Mononuclear cell (primary cell): ENCODE measurements around the gene CCDC32. TPM values are rescaled to one million over a fixed set of nuclear protein-coding genes. Genes with fewer than 3 reads are reported as not detected.
"Not testable (repeated sequence)": the region's sequence is repeated elsewhere in the genome, so short reads cannot be mapped to it uniquely, and the experiment has no call there.

Experiments used
- H3K27me3 ChIP-seq: 2 replicates; pipeline ENCODE4 v1.6.0; 2011; ENCODE audit warnings: low read length, control low read depth; ENCODE audit not compliant: insufficient read depth
- H3K4me1 ChIP-seq: 2 replicates; pipeline ENCODE4 v1.5.1; 2011; ENCODE audit warnings: mild to moderate bottlenecking, low read length, control low read depth; ENCODE audit not compliant: insufficient read depth
- H3K4me3 ChIP-seq: 2 replicates; pipeline ENCODE4 v1.5.1; 2011; ENCODE audit warnings: mild to moderate bottlenecking, low read length, moderate library complexity
- H3K9me3 ChIP-seq: 2 replicates; pipeline ENCODE4 v1.5.1; 2011; ENCODE audit warnings: low read depth, mild to moderate bottlenecking, control low read depth, low read length
- total RNA-seq: library from RNA; depleted of rRNA; stranded (reverse); fragments of >200 nt; gene quantifications from one replicate; pipeline ENCODE4 v1.2.3, GENCODE V29; 2012

Gene CCDC32
- total RNA-seq, 1 donor = 12.9 TPM

DNA sequence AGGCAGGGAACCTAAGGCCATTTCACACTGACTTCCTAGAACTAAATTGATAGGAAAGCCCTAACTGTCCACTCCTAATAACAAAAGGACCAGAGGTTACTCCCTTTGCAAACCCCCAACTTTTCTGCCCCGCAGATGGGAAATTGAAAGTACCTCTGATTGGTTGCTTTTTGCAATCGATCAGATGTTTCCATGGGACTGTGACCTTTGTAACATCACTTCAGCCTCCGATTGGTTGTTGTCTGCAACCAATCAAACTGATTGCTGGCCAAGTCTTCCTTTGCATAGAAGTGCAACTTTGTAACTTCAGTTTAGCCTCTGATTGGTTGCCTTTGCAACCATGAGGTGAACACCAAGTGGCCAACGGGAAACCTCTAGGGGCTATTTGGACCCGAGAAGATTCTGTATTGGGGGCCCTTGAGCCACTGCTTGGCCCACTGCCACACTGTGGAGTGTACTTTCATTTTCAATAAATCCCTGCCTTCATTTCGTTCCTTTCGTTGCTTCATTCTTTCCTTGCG, 17.9 kb upstream of the CCDC32 start:
- Histone ChIP-seq H3K9me3 (no peaks in the 10 kb centered on the region), H3K4me3 (peak overlapping the region; percentile 4), H3K27me3 (no peaks in the 10 kb centered on the region), H3K4me1 (no peaks in the 10 kb centered on the region)

DNA sequence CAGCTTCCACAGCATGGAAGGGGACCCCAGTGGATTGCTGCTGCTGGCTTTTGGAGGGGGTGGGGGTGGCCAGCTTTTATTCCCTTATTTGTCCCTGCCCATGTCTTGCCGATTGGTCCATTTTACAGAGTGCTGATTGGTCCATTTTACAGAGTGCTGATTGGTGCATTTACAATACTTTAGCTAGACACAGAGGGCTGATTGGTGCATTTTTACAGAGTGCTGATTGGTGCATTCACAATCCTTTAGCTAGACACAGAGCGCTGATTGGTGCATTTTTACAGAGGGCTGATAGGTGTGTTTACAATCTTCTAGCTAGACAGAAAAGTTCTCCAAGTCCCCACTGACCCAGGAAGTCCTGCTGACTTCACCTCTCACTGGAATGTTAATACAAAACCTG, 17.0 kb upstream of the CCDC32 start:
- not testable (repeated sequence) for H3K4me3 ChIP-seq, H3K9me3 ChIP-seq, H3K4me1 ChIP-seq, H3K27me3 ChIP-seq

DNA sequence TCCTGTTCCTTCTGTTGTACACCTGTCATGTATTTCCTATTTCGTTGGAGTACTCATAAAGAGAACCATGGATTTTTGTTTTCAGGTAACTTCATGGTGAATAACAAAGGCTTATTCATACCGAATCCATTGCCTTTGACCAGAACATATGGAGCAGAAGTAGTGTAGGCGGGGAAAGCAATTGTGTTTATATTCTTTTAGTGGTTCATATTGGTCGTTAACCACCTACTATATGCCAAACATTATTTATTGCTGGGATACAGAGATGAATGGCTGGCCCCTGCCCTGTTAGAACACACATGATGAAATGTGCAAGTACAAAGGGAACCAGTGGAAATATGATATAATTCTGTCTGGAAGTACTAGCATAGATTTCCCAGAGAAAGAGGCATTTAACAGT, 14.1 kb upstream of the CCDC32 start:
- H3K4me1 ChIP-seq = no peaks in the 10 kb centered on the region
- H3K9me3 ChIP-seq = no peaks in the 10 kb centered on the region
- no peak overlapping the region for H3K4me3 ChIP-seq
- H3K27me3 ChIP-seq = no peaks in the 10 kb centered on the region

DNA sequence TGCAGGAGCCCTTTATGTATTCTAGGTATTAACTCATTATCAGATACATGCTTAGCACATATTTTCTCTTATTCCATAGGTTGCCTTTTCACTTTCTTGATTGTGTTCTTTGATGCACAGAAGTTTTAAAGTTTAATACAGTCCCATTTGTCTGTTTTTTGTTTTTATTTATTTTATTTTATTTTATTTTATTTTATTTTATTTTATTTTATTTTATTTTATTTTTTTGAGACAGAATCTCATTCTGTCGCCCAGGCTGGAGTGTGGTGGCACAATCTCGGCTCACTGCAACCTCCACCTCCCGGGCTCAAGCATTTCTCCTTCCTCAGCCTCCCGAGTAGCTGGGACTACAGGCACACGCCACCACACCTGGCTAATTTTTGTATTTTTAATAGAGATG, 12.1 kb upstream of the CCDC32 start:
- not testable (repeated sequence) for H3K4me1 ChIP-seq, H3K9me3 ChIP-seq, H3K27me3 ChIP-seq, H3K4me3 ChIP-seq

DNA sequence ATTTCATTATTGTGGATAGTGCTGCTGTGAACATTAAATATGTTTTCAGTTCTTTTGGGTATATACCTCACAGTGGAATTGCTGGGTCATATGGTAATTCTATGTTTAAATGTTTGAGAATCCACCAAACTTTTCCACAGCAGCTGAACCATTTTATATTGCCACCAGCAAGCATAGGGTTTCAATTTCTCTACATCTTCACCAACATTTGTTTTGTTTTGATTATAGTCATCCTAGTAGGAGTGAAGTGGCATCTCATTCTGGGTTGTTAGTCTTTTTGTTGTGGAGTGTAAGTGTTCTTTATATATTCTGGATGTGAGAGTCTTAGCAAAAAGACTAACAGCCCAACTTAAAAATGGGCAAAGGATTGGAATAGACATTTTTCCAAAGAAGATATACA, 10.3 kb upstream of the CCDC32 start:
- H3K4me1 ChIP-seq = peaks cover 9% of the 10 kb centered on the region
- no peaks in the 10 kb centered on the region for H3K27me3 ChIP-seq
- H3K4me3 ChIP-seq = no peak overlapping the region
- no peaks in the 10 kb centered on the region for H3K9me3 ChIP-seq

DNA sequence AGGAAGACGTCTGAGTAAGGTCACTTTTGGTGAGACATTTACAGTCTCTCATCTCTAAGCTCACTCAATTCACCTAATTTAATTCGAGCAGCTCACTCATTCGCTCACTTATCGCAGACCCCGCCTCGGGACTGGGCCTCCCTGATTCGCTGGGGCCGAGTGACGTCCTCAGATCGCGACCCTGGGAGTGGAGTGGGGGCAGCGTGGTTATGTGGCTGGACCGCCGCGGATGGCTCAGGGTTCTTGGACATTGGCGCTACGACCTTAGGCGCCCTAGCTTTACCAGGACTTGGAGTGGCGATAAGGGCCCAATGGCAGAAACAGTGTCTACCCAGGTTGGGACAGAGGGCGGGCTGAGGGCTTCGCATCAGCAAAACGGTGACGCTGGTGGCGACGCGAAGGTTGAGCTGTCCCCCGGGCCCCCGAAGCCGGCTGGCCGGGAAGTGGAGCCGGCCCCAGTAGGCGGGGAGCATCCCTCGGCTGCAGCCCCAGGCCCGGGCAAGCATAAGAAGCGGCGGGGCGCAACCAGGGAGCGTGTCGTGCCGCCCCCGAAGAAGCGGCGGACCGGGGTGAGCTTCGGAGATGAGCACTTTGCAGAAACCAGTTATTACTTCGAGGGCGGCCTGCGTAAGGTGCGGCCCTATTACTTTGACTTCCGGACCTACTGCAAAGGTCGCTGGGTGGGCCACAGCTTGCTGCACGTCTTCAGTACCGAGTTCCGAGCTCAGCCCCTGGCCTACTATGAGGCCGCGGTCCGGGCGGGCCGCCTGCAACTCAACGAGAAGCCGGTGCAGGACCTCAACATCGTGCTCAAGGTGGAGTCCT, 4.5 kb upstream of the CCDC32 start, which contains the start of gene RPUSD2:
Gene RPUSD2, plus strand, starts transcription at position 171 of the 825 bp plus-strand sequence. Its CDS starts 39 bp downstream, at position 210.
- H3K4me1 ChIP-seq = peaks cover 28% of the 10 kb centered on the region
- peak within 1 kb of the TSS; percentile 83 for H3K4me3 ChIP-seq
- H3K27me3 ChIP-seq = no peaks in the 10 kb centered on the region
- no peaks in the 10 kb centered on the region for H3K9me3 ChIP-seq

DNA sequence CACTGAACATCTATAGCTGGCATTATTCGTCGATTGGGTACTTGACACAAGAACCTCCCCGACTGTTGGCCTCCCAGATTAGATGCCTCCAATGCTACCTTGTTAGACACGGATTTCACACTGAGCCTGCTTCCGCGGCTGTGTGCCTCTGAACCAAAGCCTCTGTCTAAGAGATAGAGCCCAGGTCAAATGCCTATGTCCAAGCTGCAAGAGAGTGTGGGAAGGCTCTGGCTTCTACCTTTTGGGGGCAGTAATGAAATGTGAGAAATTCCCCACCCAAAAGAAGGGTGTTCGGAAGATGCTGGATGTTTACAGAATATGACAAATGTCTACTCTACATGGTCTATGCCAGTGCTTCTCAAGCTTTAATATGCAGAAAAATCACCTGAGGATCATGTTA, 2.3 kb upstream of the CCDC32 start:
- Histone ChIP-seq H3K9me3 (no peaks in the 10 kb centered on the region), H3K4me3 (no peak overlapping the region), H3K27me3 (no peaks in the 10 kb centered on the region), H3K4me1 (peaks cover 47% of the 10 kb centered on the region)

DNA sequence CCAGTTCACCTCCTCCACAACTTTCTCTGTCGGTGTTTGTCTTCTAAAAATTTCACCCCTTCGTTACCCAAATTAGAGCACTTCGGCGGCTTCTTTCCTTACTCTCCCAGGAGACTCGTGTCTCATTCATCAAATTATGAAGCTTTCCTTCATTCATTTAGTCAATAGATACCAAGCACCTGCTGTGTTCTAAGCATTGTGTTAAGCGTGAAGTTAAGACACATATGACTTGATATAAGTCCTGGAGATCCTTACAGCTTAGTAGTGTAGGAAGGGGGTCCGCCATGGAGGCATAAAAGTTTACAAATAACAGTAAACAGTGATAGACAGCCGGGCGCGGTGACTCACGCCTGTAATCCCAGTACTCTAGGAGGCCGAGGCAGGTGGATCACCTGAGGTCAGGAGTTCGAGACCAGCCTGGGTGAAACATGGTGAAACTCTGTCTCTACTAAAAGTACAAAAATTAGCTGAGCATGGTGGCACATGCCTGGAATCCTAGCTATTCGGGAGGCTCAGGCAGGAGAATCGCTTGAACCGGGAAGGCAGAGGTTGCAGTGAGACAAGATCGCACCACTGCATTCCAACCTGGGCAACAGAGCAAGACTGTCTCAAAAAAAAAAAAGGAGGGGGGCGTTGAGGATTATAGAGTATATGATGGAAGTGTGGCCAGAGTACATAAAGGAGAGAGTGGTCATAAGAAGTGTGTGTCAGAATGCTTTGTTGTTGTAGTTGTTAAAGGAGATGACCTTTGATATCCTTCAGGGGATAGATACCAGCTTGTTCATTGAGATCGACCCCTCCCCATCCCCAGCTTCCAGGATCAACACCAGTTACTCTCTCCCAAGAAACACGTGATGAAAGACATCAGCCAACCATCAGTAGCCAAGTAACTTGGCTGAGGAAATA, 744 bp upstream of the CCDC32 start:
- H3K4me3 ChIP-seq = peak overlapping the region; percentile 71
- H3K4me1 ChIP-seq = peaks cover 44% of the 10 kb centered on the region
- no peaks in the 10 kb centered on the region for H3K9me3 ChIP-seq
- H3K27me3 ChIP-seq = no peaks in the 10 kb centered on the region

DNA sequence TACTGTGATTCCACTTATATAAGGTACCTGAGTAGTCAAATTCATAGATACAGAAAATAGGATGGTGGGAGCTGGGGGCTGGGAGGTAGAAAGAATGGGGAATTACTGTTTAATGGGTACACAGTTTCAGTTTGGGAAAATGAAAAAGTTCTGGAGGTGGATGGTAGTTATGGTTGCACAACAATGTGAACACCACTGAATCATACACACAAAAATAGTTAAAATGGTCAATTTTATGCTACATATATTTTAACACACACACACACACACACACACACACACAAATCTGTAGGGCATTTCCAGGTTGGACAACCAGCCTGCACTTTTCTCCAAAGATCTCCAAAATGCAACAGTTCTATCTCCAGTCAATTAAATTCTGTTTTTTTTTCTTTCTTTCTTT, 1.4 kb downstream of the CCDC32 start:
- H3K27me3 ChIP-seq = no peaks in the 10 kb centered on the region
- H3K4me3 ChIP-seq = no peak overlapping the region
- peaks cover 36% of the 10 kb centered on the region for H3K4me1 ChIP-seq

DNA sequence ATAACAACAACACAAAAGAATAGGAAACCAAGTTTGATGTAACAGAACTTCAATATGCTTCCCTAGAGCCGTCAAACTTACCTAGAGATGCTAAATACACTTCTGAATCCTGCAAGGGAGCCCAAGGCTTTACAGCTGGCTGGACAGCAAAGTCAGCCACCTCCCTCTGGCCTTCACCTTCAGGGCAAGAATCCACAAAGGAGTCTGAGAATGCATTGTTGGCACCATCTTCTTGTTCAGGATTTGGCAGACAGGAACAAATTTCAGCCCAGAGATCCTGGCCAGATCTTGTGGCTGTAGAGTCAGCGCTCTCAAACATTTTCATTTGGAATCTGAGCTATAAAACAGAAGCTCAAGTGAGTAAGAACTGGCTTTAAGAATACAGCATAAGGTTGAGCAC, 2.2 kb downstream of the CCDC32 start:
- H3K27me3 ChIP-seq = no peaks in the 10 kb centered on the region
- no peak overlapping the region for H3K4me3 ChIP-seq
- H3K4me1 ChIP-seq = peaks cover 35% of the 10 kb centered on the region
- H3K9me3 ChIP-seq = no peaks in the 10 kb centered on the region

More for the DNA sequence above, 1.4 kb downstream of the CCDC32 start:
- H3K9me3 ChIP-seq = no peaks in the 10 kb centered on the region

DNA sequence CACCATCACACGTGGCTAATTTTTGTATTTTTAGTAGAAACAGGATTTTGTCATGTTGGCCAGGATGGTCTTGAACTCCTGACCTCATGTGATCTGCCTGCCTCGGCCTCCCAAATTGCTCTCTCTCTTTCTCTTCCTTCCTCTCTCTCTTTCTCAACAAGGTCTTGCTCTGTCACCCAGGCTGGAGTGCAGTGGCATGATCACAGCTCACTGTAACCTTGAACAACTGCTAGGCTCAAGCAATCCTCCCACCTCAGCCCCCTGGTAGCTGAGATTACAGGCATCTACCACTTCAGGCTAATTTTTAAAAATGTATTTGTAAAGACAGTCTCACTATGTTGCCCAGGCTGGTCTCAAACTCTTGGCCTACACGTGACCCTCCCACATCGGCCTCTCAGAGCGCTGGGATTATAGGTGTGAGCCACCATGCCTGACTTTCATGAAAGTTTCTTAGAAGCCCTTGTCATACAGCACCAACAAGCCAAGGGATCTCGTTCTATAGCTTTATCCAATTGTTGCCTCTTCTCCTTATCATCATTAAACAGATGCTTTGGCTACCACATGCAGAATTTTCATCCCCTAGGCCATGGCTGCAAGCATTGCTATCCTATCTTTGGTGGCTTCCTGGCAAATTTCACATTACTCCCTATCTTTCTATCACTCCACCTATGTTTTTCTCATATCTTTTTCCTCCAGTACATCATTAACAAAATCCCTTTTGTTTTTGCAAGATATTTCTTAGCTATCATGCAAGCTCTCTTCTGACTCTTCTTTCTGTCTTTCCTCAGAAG, 5.7 kb downstream of the CCDC32 start:
- Histone ChIP-seq H3K27me3 (no peaks in the 10 kb centered on the region), H3K4me3 (no peak overlapping the region), H3K4me1 (peaks cover 38% of the 10 kb centered on the region), H3K9me3 (no peaks in the 10 kb centered on the region)

DNA sequence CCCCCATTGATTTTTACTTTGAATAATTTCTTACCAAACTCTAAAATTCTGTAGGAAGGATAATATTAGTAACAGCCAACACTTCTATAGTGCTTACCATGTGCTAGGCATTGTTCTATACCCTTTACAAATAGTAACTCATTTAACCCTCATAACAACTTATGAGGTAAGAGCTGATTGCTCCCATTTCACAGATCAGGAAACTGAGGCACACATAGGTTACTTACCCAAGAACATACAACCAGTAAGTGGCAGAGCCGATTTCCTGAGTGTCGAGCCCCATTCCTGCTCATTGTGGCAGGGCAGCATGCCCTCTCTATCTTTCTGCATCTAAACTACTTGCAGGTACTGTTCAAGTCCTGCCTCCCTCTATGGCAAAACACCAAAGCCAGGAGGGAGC, 9.0 kb downstream of the CCDC32 start:
- H3K27me3 ChIP-seq = no peaks in the 10 kb centered on the region
- H3K4me3 ChIP-seq = no peak overlapping the region
- H3K9me3 ChIP-seq = no peaks in the 10 kb centered on the region
- H3K4me1 ChIP-seq = peaks cover 41% of the 10 kb centered on the region

DNA sequence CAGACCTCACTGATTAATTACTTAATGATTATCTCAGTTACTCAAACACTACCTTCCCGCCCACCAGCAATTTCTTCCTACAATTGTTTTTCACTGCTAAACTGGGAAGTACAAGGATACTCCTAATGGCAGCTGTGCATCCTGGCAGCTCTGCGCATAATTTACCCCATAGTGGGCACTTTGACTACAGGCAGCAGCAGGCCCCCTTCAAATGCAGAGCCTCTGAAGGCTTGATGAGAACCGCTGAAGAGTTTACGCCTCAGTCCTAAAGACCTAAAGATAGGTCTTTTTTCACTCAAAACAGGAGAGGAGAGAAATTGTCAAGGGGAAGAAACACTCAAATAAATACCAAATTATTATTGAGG, 10.7 kb downstream of the CCDC32 start:
- Histone ChIP-seq H3K4me3 (no peak overlapping the region), H3K9me3 (no peaks in the 10 kb centered on the region), H3K4me1 (peaks cover 53% of the 10 kb centered on the region), H3K27me3 (no peaks in the 10 kb centered on the region)

DNA sequence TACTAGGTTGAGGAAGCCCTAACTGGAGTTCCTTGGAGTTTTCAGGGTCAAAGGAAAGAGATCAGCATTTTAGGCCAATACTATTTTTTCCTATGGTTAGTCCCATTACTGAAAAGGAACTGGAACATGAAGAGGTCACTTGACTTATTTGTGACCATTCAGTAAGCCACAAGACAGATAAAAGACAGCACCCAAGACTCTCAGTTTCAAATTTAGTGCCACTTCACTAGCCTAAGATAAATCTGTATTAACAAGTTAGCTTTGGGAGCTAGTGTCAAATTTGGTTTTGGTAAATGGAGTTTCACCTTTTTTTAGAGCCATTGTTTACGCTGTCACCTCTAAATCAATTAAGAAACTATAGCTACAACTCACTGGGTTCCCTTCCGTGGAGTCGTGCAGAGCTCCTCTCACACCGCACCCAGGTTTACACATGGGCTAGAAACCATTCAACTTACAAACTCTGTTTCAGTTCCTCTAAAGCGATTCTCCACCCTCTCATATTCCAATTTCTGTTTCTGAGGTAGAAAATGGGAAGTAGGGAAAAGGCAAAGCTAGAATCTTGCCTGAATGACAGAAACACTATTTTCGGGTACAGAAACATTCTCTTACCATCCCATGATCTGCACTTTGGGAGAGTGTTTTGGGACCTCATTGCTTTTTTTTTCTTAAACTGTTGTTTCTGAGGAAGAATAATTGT, 14.4 kb downstream of the CCDC32 start:
- no peaks in the 10 kb centered on the region for H3K9me3 ChIP-seq
- peaks cover 57% of the 10 kb centered on the region for H3K4me1 ChIP-seq
- no peak overlapping the region for H3K4me3 ChIP-seq
- H3K27me3 ChIP-seq = no peaks in the 10 kb centered on the region
